HG02870 (cell line): ENCODE measurements around the gene CLIC4.
A peak's percentile ranks its signal among the peaks of the same experiment; 100 is the strongest.
"Not testable (repeated sequence)": the region's sequence is repeated elsewhere in the genome, so short reads cannot be mapped to it uniquely, and the experiment has no call there.

ENCODE experiments used
- ATAC-seq: cut with Tn5 transposase; IDR thresholded peaks from one replicate; pipeline ENCODE4 v1.9.1; 2021; ENCODE audit warnings: mild to moderate bottlenecking, moderate library complexity; ENCODE audit not compliant: unreplicated experiment

Gene CLIC4

DNA sequence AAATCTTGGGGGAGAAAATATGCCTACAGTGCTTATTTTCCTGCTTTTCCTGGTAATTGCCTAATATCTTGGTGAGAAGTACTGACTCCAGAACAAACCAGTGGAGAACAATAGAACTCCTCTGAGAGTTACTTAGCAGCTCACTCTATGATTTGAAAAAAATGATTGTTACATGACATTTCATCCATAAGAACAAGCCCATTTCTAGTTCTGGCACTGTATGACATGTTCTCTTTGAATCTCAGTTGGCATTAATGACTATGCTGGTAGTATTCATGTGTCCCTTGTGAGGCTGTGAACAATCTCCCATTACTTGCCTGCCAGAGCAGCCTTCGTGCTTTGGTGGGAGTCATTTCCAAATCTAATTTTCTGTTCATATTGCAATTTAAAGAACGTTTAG lies 58.0 kb downstream of the CLIC4 start:
- ATAC-seq: no peak

DNA sequence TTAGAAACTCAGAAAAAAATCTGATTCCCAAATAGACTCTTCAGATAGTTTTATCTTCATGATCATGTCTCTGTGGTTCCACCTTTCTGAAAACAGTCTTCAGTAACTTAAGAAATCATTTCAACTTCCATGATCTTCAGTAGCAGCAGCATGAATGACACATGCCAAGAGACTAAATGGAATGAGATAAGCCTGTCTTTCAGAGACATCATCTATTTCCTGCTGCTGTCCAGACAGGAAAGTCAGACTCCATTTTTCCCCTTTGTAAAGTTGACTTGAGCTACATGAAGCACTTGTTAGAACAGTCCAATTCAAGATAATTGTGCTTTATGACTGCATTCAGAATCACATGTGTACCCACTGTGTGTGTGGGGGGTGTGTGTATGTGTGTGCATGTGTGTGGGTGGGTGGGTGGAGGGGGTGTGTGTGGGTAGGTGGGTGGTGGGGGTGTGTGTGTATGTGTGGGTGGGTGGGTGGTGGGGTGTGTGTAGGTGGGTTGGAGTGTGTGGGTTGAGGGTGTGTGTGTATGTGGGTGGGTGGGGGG lies 58.8 kb downstream of the CLIC4 start:
- no peak for ATAC-seq

DNA sequence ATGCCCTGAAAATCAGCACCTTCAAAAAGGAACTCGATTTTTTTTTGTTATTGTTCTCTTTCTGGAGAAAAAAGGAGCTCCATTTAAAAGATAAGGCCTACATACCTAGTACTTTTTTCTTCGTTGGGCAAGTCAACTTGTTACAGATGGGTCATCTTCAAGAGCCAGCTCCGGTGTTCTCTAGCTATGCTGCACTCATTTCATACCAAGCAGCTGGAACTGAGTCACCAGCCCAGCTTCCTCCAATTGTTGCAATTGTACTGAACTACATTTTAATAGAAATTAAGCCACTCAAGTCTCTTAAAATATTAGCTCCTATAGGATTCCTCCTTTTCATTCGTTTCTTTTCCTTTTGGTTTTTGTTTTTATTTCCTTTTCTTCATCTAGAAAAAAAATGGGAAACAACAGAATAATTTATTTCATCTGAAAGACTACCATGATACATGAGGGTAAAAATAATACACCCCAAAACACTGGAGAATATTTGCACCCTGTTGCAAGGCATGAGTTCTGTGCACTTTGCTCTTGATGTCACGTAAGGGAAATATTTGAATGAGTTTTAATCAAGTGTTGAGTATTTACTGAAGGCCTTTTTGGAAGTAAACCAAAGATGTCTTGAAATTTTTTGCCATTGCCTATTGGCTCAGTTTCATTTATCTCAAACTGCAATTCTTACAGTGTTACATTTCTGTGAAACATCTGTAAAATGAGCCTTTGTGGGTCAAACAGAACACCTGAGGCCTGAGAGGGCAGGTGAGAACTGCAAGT lies 60.5 kb downstream of the CLIC4 start:
- no peak for ATAC-seq

DNA sequence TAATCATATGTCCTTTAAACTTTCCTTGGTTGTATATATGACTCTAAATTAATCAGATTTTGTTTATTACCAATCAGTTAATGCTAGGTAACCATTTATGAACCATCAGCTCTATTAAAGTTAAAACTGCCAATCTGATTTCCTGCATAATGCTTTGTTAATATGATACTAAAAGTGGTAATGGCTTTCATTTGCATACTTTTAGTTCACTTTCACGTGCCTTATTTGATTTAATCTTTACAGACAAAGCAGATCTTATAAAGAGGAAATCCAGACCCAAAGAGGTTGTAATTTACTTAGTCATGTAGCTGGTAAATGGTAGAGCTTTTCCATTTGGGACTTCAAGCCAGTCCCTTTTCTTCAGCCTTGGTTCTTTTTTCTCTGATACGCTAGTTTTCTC lies 61.3 kb downstream of the CLIC4 start:
- ATAC-seq: no peak

DNA sequence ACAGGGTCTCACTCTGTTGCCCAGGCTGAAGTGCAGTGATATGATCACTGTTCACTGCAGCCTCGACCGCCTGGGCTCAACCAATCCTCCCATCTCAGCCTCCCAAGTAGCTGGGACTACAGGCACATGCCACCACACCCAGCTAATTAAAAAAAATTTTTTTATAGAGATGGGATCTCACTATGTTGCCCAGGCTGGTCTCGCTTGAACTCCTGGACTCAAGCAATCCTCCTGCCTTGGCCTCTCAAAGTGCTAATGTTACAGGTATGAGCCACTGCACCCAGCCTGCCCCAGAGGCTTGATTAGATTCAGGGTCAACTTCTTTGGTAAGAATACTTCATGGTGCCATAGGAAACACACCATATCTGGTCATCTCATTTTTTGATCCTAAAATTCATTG lies 66.2 kb downstream of the CLIC4 start:
- ATAC-seq: not testable (repeated sequence)

DNA sequence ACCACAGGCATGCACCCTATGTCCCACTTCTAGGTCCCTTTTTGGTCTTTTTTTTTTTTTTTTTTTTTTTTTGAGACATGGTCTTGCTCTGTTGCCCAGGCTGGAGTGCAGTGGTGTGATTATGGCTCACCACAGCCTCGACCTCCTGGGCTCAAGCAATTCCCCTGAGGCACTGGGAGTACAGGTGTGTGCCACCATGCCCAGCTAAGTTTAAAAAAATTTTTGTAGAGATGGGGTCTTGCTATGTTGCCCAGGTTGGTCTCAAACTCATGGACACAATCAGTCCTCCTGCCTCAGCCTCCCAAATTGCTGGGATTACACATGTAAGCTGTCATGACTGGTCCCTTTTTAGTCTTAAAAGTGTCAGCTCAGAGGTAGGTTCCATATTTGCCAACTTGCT lies 75.0 kb downstream of the CLIC4 start:
- ATAC-seq: not testable (repeated sequence)

DNA sequence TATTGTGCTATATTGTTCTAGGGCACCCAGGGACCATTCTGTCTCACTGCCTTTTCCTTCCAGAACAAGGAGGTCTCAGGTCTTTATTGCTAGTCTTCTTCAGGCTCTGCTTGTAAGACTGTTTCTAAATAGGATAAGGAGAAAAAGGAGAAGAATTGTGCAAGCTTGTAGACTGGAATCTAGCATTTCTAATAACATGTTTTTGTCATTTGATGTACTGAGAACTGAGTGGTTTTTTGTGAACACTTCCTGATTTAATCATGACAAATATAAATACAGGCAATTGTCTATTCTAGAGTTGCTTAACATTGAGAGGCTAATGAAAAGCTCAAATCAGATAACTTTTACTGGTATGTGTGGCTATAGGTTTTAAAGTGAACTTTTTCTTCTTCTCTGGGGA lies 77.6 kb downstream of the CLIC4 start:
- ATAC-seq: no peak

DNA sequence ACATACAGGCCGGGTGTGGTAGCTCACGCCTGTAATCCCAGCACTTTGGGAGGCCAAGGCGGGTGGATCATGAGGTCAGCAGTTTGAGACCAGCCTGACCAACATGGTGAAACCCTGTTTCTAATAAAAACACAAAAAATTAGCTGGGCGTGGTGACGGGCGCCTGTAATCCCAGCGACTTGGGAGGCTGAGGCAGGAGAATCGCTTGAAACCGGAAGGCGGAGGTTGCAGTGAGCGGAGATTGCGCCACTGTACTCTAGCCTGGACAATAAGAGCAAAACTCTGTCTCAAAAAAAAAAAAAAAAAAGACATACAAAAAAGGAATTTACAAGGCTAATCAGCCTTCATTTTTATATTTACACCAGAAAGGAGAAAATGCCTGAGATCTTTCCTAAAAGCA lies 78.2 kb downstream of the CLIC4 start:
- not testable (repeated sequence) for ATAC-seq

DNA sequence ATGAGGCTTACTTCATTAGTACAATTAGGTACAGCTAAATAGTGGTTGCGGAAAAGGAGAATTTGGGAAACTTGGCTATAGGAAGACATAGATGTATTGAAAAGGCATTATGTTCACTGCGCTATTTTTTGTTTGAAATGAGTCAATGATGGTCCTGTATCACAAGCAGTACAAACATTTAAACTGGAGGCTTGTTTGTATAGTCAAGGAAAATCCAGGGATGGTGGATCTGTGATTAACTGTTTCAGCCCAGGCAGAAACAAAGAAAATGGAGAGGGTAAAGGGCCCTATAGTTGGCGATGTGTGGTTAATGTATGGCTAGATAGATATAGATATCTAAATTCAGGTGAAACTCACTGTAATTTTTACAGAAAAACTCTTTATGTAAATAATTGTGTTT lies 79.9 kb downstream of the CLIC4 start:
- ATAC-seq: no peak

DNA sequence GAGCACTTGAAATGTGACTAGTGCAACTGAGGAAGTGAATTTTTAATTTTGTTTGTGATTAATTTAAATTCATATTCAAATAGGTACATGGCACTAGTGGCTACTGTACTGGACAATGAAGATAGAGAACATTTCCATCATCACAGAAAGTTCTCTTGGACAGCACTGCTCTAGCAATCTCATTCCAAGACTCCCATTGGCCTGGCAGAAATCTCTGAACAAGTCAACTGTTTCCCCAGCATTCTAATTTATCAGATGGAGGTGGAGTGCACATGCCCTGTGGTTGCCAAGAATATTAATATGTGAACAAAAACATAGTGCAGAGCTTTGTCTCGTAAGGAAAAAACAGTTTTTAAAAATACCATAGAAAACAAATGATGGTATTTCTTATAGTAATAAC lies 81.3 kb downstream of the CLIC4 start:
- no peak for ATAC-seq

DNA sequence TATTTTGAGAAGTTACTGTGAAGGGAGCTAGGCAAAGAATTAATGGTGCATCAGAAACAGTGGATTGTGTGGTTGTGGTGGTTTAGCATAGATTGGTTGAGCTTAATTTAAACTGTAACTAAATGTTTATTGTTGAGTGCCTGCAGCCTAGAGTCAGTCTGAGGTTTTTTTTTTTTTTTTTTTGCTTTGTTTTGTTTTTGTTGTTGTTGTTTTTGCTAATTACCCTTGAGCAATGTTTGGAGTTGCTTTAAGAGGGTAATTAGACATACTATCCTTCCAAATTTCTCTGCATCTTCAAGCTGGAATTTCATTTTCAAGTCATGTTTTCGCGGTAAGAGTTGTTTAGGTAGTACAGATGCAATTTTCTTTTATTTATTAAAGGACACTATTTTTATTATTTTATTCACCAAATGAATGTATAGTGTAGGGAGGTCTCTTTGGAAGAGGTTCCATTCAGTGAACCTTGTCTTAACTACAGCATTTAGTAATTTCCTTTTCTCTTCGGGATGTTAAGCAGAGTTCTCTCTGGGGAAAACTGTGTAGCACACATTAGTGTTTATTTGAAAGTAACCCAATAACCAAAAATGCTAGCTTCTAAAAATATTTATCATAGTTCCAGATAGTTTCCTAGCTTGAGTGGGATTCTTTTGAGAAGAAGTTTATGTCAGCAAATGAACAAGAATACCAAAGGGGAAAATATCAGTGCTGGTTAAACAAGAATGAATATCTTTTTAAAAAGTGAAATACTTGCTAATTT lies 82.3 kb downstream of the CLIC4 start:
- ATAC-seq: no peak

DNA sequence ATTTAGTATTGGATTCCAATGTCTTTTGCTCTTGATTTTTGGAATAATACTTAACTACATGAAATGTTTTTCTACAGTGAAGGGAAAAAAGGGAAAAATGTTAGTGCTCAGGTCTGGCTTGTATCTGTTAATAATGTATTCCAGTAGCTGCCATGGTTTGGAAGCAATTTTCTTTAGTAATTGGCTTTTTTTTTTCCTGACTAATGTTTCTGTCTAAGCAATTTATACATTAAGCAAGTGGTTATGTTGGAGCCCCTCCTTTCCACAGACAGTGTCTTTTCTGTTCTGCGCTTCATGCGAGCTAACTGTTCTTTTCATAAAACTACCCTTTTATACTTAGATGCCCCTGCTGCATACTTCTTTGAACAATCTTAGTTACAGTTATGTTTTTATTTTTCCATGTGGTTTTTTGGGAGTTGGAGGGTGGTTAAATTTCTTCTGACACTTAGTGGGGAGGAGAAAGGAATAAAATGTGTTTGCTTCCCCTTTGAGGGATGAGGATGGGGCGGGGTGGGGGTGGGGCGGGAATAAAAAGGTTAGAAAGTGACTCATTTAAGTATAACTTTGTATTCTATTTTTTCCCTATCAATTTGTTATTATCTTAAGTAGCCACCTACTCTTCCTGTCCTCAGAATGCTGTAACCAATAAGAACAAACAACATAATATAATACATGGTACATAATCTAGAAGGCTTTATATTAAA lies 83.1 kb downstream of the CLIC4 start:
- no peak for ATAC-seq

DNA sequence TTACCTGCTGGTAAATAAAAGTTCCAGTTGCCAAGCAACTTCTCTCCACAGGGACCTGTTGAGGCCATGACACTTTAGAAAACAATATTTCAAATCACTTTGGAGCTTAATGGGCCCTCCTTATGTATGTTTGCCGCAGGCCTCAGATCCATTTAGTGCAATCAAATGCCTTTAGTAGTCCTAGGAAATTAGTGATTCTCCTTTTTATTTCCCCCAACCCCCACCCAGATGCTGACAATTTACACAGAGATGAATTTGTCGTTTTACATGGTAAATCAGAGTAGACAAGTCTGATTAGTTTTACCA lies 83.6 kb downstream of the CLIC4 start:
- ATAC-seq: no peak

DNA sequence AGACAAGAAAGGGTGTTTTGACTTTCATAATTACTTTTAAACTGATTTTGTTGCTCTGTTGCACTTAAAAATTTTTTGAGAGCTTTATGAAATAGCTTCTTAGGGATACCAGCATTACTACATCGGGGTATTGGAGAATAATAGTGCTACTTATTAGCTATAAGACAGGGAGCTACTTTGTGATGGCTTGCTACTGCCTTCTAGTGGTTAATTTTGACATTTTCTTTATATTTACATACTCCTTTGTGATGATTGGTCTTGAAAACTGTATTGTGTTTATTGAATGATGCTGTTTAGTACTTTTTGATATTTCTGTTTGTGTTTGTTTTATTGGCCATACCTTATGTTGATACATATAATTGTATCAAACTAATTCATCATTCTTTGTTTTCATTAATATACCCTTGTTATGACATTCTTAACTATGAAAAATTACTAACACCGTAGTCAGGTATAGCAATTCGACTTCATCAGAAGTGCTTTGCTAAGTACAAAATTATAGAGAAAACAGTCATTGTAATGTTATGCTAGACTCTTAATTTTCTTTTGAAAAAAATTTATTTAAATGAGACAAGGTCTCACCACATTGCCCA lies 85.5 kb downstream of the CLIC4 start:
- no peak for ATAC-seq

DNA sequence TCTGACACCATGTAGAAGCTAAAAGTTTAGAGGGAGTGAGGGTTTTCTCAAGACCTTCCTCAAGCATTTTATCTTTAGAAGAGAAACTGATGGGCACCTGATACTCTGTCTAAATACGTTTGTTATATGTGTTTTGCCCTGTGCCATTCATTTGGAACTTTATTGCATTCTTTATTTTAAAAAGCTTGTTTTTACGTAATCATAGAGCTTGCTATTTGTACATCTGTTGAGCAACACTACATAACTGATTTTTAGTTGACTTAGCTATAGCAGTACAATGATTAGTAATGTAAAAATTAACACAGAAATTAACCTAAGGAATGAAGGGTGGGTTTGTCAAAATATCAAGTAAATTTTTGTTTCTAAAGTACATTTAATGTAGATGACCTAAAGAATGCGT lies 96.3 kb downstream of the CLIC4 start:
- ATAC-seq: no peak

DNA sequence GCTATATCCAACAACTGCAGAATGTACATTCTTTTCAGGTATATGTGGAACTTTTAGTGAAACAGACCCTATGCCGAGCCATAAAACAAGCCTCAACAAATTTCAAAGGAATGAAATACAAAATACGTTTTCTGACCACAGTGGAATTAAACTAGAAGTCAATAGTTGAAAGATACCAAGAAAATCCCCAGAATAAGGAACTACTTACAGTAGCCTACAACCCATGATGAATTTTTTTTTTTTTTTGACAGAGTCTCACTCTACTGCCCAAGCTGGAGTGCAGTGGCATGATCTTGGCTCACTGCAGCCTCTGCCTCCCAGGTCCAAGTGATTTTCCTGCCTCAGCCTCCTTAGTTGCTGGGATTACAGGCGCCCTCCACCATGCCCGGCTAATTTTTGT lies 101.4 kb downstream of the CLIC4 start:
- ATAC-seq: no peak

DNA sequence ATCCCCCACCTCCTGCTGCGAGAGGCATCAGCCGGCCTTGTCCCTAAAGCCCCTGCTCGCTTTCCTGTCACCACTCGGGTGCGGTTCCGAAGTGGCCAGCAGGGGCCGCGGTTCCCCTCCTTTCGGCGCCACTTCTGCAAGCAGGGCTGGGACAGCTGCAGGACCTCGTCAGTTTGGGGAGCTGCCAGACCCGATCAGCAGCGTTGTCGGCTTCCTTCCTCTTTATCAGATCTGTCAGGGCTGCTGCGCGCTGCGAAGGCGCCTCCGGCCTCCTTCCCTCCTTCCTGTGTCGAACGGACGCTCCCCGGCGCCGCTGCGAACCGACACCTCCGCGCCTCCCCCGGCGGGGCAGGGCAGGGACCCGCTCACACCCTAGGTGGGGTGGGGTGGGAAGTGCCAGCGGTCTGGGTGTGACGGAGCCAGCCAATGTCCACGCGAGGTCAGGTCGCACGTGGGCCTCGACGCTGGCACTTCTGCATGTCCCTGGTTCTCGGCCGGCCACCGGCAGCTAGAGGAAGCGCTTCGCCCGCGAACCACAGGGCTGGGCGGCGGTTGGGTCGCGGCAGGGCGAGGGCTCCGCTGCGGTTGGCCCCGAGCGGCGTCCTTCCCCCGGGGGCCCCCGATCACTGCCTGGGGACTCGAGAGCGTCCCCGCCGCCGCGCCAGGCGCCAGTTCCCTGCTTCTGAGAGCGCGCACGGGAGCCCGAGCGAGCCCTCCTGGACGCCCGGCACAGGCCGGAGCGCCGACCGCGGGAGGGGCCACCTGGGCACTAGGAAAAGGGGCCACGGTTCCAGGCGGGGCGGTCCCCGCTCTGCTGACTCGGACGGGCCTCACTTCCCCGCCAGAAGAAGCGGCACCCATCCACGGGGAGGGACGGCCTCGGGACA lies 103.0 kb downstream of the CLIC4 start:
- peak; percentile 88 for ATAC-seq

DNA sequence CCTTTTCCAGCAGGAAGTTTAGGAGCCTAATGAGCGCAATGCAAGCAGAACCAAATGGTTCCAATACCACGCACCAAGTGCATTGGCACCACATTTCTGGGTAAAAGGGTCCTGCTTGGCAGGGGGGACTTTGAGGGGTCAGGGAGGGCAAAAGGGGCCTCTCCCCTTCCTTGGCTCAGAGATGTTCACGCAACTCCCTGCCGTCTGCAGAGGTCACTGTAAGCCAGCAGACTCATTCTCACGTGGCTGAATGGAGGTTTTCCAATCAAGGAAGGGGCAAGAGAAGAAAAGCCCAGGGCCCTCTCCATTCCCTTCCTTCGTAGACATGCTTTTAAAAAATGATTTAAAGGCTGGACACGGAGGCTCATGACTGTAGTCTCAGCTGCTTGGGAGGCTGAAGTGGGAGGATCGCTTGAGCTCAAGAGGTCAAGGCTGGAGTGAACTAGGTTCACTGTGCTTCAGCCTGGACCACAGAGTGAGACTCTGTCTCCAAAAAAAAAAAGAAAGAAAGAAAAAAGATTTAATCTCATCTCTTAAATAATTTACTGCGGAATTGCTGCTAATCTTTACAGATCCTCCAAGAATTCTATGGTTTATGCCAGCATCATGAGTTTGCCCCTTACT lies 104.5 kb downstream of the CLIC4 start:
- no peak for ATAC-seq

DNA sequence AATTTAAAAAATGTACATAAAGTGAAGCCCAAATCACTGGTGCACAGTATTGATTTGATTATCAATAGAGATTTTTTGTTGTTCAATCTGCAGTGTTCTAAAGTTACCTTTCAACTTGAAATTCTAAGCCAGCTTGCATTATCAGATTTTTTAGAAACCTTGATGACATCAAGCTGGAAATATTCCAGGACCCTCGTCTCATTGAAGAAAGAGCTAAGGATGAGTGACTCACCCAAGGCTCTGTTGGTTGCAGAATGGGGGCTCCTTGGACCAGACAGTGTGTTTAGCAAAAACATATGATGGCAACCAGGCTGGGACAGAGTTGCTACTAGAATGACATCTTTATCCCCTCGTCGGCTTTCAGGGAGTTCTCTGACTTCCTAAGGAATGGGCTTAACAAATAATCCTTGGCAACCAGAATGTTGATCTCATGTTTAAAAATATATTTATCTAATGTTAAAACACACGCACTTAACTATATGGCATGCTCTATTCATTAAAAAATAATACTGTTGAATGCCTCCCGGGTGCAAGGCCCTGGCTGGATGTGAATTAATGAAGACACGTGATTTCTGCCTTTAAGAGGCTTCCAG lies 105.2 kb downstream of the CLIC4 start:
- ATAC-seq: no peak

DNA sequence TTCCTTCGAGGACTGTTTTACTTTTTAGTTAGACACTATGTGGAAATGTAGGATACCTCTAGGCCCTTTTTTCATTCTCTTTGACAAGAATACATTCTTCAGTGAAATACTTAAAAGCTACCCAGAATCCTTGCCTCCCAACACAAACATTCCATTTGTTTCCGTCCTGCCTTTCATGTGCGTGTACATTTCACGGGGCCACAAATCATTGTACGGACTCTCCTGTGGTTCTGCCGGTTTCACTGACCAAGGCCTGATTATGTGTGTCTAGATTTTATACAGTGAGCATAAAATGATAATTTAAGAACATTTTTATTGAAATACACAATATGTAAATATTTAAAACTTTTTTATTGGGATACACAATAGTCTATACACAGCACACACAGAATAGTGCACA lies 108.4 kb downstream of the CLIC4 start:
- ATAC-seq: no peak
